Choroid plexus epithelial cell (primary cell): ENCODE data around the gene DIRAS1.
"Not testable (repeated sequence)": the region's sequence is repeated elsewhere in the genome, so short reads cannot be mapped to it uniquely, and the experiment has no call there.

Experiments used
- DNase-seq: peaks from one replicate; pipeline ENCODE4 v3.0.0-alpha.2; 2010; ENCODE audit warnings: low read depth
- H3K4me3 ChIP-seq: 2 replicates; pipeline ENCODE4 v1.5.1; 2011; ENCODE audit warnings: low read depth, mild to moderate bottlenecking, control low read depth, low read length, moderate library complexity
- CTCF ChIP-seq: conservative IDR thresholded peaks from 2 replicates; pipeline ENCODE4 v1.5.1; 2011; ENCODE audit warnings: low read depth, mild to moderate bottlenecking, control low read depth, inconsistent platforms, low read length, moderate library complexity

Gene DIRAS1

GRCh38 chr19:2716275-2716650 lies 4.9 kb downstream of the DIRAS1 start:
- TF ChIP-seq CTCF = no peak
- DNase-seq = no peak
- no peak overlapping the region for H3K4me3 ChIP-seq

GRCh38 chr19:2715470-2716274 lies 5.5 kb downstream of the DIRAS1 start:
- DNase-seq = no peak
- H3K4me3 ChIP-seq = no peak overlapping the region
- TF ChIP-seq CTCF = no peak

- TF ChIP-seq CTCF = no peak
- H3K4me3 ChIP-seq = no peak overlapping the region
- no peak for DNase-seq
Measured at GRCh38 chr19:2714531-2715269, 6.5 kb downstream of the DIRAS1 start.

- DNase-seq, H3K4me3 ChIP-seq: not testable (repeated sequence)
Measured at GRCh38 chr19:2714102-2714501, 7.1 kb downstream of the DIRAS1 start.

- not testable (repeated sequence) for DNase-seq
Measured at GRCh38 chr19:2713170-2713569, 8.0 kb downstream of the DIRAS1 start.

GRCh38 chr19:2711875-2712205 lies 9.3 kb downstream of the DIRAS1 start:
- no peak for TF ChIP-seq CTCF
- H3K4me3 ChIP-seq = no peak overlapping the region

More at GRCh38 chr19:2713170-2713569, 8.0 kb downstream of the DIRAS1 start:
- not testable (repeated sequence) for H3K4me3 ChIP-seq

GRCh38 chr19:2711172-2711874 lies 9.8 kb downstream of the DIRAS1 start:
- peak; percentile 66 for DNase-seq
- no peak for TF ChIP-seq CTCF
- H3K4me3 ChIP-seq = no peak overlapping the region

More at GRCh38 chr19:2711875-2712205, 9.3 kb downstream of the DIRAS1 start:
- no peak for DNase-seq
